ENCODE measurements around the gene CDKL1.

The CDKL1 gene

GRCh38 chr14:50355692-50356091, 41.0 kb downstream of the CDKL1 start:
- DNase-seq = no peak

GRCh38 chr14:50354527-50354926, 42.2 kb downstream of the CDKL1 start:
- no peak for DNase-seq

- DNase-seq = no peak
Measured at GRCh38 chr14:50353126-50353525, 43.6 kb downstream of the CDKL1 start.

DNA sequence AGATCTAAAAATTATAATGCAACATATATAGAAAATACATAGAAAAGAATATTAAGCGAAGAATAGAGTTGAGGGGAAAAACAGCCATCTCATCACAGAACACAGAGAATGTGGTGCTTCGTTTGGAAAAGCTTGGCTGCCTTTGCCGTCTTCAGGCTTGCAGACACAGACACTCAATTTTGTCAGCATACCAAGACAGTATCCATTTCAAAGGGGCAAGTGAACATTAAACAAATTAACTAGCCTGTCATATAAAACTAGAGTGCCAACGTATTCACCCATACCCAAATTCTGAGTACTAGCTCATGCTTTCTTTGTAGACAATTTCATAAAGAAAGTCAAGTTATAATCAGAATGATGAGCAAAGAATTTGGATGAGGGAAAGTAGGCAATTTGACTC, 44.1 kb downstream of the CDKL1 start:
- DNase-seq = no peak

DNA sequence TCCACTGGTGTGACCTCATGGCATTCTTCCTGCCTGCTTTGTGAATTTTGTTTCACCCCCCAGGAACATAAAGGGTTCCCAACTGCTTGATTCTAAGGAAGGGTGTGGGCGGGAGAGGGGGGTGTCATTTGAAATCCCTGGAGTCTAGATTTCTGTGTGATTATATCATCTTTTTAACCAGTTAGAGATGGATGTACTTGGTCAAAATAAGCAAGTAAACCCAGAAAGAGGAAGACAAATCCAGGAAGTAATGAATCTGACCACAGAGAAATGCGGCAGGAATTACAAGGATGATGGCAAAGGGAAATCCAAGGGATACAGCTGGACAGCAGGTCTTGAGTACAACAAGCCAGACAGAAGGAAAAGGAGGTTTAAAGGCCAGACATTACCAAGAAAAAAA, 45.7 kb downstream of the CDKL1 start:
- DNase-seq = no peak

- no peak for DNase-seq
Measured at GRCh38 chr14:50348933-50349332, 47.7 kb downstream of the CDKL1 start.

DNA sequence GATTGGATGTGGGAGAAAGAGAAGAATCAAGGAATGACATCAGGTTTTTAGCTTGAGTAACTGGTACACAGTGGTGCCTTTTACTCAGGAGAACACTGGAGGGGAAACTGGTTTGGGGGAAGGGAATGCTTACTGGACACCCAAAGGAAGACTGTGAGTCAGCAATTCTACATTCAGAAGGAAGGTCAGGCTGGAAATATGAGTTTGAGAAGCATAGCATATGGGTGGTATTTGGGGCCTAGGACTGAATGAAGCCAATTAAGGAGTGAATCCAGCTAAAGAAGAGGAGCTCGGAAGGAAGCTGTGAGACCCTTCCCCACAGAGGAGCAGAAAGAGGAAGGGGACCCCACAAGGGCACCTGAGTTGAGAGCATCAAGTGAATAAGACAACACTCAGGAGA, 49.2 kb downstream of the CDKL1 start:
- DNase-seq = no peak

GRCh38 chr14:50345846-50346422, 50.7 kb downstream of the CDKL1 start:
- DNase-seq = no peak

GRCh38 chr14:50344876-50345563, 51.7 kb downstream of the CDKL1 start:
- DNase-seq = no peak

- DNase-seq = peak; percentile 12
Measured at GRCh38 chr14:50344116-50344775, 52.4 kb downstream of the CDKL1 start.

DNA sequence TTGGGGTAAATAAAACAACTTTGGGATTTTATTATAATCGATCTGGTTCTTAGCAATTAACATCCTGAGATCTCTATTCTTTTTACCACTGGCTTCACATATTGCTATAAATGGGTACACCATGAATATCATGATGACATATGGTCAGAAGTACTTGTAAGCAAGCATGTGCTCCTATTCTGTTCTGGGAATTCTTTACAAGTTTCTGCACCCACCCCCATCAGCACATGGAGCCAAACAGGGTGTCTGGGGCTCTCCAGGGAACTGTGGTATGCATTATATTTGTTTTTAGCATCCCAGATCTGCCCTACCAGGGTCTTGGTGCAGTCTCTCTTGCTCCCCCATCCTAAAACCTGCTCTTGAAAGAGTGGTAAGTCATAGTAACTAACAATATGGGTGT, 53.2 kb downstream of the CDKL1 start:
- DNase-seq = no peak

DNA sequence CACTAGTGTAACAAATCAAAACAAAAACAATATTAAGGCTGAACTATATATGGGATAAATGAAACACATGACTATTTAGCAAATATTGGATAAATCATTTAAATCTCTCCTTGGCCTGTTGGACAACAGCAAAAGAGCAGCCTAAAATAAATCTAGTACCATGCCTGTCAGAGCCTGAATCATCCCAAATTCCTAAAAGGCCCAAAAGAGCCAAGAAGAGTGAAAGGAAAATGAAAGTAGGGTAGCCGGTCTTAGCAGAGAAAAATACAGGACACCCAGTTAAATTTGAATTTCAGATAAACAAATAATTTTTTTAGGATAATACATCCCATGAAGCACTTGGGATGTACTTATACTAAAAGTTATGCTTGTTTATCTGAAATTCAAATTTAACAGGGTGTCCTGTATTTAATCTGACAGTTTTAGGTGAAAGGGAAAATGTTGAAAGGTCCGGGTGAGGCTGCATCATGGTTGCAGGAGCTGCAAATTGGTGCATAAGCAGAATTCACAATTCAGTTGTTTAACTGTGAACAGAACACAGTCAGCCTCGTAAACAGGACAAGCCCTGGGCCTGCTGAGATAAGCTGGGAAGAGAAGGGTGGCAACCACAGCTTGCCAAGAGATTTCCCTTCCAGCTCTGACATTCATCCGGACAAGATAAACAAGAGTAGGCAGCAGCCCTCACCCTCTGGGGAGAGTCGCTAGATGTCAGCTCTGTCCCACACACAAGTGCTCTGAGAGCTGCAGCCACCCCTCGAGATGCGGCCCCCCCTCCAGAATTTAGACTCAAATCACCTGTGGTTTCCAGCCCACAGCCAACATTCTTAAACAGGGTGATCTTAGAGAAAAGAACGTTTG, 54.2 kb downstream of the CDKL1 start:
- peak; percentile 50 for DNase-seq

- DNase-seq = no peak
Measured at GRCh38 chr14:50340963-50341362, 55.7 kb downstream of the CDKL1 start.

GRCh38 chr14:50340045-50340444, 56.6 kb downstream of the CDKL1 start:
- DNase-seq = no peak

- DNase-seq = no peak
Measured at GRCh38 chr14:50339178-50339804, 57.4 kb downstream of the CDKL1 start.

GRCh38 chr14:50338587-50338986, 58.1 kb downstream of the CDKL1 start:
- no peak for DNase-seq

- no peak for DNase-seq
Measured at GRCh38 chr14:50335989-50336824, 60.5 kb downstream of the CDKL1 start.

DNA sequence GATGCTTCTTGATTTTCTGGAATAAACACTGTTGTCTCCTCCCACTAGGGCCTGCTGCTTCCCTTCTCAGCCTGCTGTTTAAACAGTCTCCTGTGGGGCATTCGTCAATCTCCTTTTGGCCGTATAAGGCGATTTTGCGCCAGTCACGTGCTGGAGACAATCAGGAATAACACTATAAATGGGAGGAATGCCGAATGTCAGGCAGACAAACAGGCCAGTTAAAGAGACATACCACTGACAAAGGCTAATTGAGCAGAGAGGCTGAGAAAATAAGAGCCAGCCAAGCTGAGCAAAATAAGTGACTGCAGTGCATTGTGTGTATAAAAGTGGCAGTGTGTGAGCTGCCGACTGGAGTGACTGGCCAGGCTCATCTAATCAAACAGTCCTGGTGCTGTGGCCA, 61.3 kb downstream of the CDKL1 start:
- DNase-seq = no peak

- no peak for DNase-seq
Measured at GRCh38 chr14:50334211-50334610, 62.5 kb downstream of the CDKL1 start.

DNA sequence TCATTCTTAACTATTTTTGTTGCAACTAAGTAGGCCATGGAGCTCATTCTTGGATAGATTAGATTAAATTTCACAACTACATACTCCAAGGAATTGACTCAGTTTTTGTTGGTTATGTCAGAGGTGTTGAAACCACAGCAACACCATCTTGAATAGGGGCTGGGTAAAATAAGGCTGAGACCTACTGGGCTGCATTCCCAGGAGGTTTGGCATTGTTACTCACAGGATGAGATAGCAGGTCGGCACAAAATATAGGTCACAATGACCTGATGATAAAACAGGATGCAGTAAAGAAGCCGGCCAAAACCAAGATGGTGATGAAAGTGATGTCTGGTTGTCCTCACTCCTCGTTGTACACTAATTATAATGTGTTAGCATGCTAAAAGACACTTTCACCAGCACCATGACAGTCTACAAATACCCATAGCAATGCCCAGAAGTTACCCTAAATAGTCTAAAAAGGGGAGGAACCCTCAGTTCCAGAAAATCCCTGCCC, 63.6 kb downstream of the CDKL1 start:
- DNase-seq = no peak

DNA sequence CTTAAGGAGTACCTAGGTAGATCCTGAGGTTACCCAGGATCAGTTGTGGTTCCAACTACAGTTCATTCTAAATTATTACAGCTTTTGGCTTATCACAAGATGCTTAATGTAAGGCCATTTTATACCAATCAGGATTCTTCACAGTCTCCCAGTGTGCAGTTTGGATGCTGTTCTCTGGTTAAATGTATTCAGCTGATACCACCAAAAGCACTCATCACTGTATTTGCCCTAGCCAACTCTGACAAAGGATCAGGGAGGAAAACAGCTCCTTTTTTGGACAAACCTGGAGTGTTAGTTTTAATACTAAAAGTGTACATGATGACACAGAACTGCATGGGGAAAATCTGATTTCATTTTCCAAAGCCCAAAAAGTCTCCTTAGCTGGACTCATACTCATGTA, 65.1 kb downstream of the CDKL1 start:
- no peak for DNase-seq

Measured in CD4-positive, alpha-beta T cell treated with Interleukin-21 for 1 hour (primary cell).